PC-9 (cell line): ENCODE results near the gene GALR2. TPM values are rescaled to one million over a fixed set of nuclear protein-coding genes. Genes with fewer than 3 reads are reported as not detected.
A peak's percentile ranks its signal among the peaks of the same experiment; 100 is the strongest.
"Not testable (repeated sequence)": the region's sequence is repeated elsewhere in the genome, so short reads cannot be mapped to it uniquely, and the experiment has no call there.

Source experiments
- BruUV-seq: library from RNA; stranded (reverse); fragments of 400-500 nt; replicated peaks from 2 replicates; lab custom pipeline; 2021; lab: Mats Ljungman, UMichigan
- CTCF ChIA-PET: fragments of 300-600 bp; sonication (Branson Sonifier 250); formaldehyde crosslinking; loops from one replicate; lab custom pipeline; 2022; ENCODE audit warnings: antibody characterized with exemption; lab: Charles Lee
- POLR2A ChIA-PET: fragments of 300-600 bp; sonication (Branson Sonifier 250); formaldehyde crosslinking; loops from one replicate; lab custom pipeline; 2022; ENCODE audit warnings: antibody characterized with exemption; ENCODE audit not compliant: unreplicated experiment; lab: Charles Lee
- DNase-seq, 2 experiments: peaks; one replicate each; pipeline versions ENCODE4 v3.0.0 to v3.0.0-alpha.2; 2015 to 2022; ENCODE audit warnings: mixed read lengths in 1 of 2
- H2AFZ ChIP-seq: fragments of 200-600 bp; sonication (generic); 2 replicates; pipeline ENCODE4 v1.8.1; 2017; ENCODE audit warnings: antibody characterized with exemption
- H3F3A ChIP-seq: fragments of 200-600 bp; sonication (generic); 2 replicates; pipeline ENCODE4 v1.8.1; 2017; ENCODE audit warnings: antibody characterized with exemption, mild to moderate bottlenecking, low read depth; ENCODE audit not compliant: insufficient read depth
- H3K27ac ChIP-seq: fragments of 200-600 bp; sonication (generic); 2 replicates; pipeline ENCODE4 v1.6.1; 2016; ENCODE audit warnings: mixed run types
- H3K27me3 ChIP-seq: fragments of 200-600 bp; sonication (generic); 2 replicates; pipeline ENCODE4 v1.6.1; 2016; ENCODE audit warnings: low read depth, mixed run types; ENCODE audit not compliant: insufficient read depth
- H3K36me3 ChIP-seq: fragments of 200-600 bp; sonication (generic); 2 replicates; pipeline ENCODE4 v1.6.1; 2016; ENCODE audit warnings: low read depth, mixed run types
- H3K4me1 ChIP-seq: fragments of 200-600 bp; sonication (generic); replicated peaks from 2 replicates; pipeline ENCODE4 v1.6.1; 2016; ENCODE audit warnings: mixed run types; ENCODE audit not compliant: insufficient read depth
- H3K4me2 ChIP-seq: fragments of 200-600 bp; sonication (generic); 2 replicates; pipeline ENCODE4 v1.6.1; 2017; ENCODE audit warnings: mixed run types
- H3K4me3 ChIP-seq: fragments of 200-600 bp; sonication (generic); 2 replicates; pipeline ENCODE4 v1.6.1; 2016; ENCODE audit warnings: mixed run types
- H3K79me2 ChIP-seq: fragments of 200-600 bp; sonication (generic); 2 replicates; pipeline ENCODE4 v1.6.1; 2017; ENCODE audit warnings: low read depth, mixed run types
- H3K9me2 ChIP-seq: fragments of 200-600 bp; sonication (generic); 2 replicates; pipeline ENCODE4 v1.8.1; 2017; ENCODE audit warnings: mild to moderate bottlenecking; ENCODE audit not compliant: insufficient read depth
- H3K9me3 ChIP-seq: fragments of 200-600 bp; sonication (generic); 2 replicates; pipeline ENCODE4 v1.8.1; 2016; ENCODE audit warnings: low read depth; ENCODE audit not compliant: insufficient read depth
- H4K20me1 ChIP-seq: fragments of 200-600 bp; sonication (generic); 2 replicates; pipeline ENCODE4 v1.8.1; 2017; ENCODE audit not compliant: insufficient read depth
- CTCF ChIP-seq: fragments of 200-600 bp; sonication (generic); conservative IDR thresholded peaks from 2 replicates; pipeline ENCODE4 v1.6.1; 2017; ENCODE audit warnings: mixed run types, antibody characterized with exemption, mild to moderate bottlenecking, moderate library complexity
- EZH2 ChIP-seq: fragments of 200-600 bp; sonication (generic); IDR thresholded peaks from 2 replicates; pipeline ENCODE4 v1.8.0; 2017; ENCODE audit warnings: antibody characterized with exemption, low read depth
- intact Hi-C: fragments of 100-400 bp; cut with micrococcal nuclease; formaldehyde crosslinking; loops from one replicate; pipeline ENCODE4 v1.10.0; 2022; ENCODE audit not compliant: unreplicated experiment
- total RNA-seq: library from RNA; stranded (reverse); gene quantifications from 2 replicates; pipeline ENCODE4 v1.2.3, GENCODE V29; 2021

The GALR2 gene
- total RNA-seq, 1 experiment from 2014 or later = 3.0 TPM

- TF ChIP-seq EZH2 (no peak), CTCF (no peak)
- DNase-seq = peak; percentile 56 to 79
- H3K9me2 ChIP-seq = no peaks in the 10 kb centered on the region
- peak overlapping the region; percentile 60 for H3K4me2 ChIP-seq
- ChIA-PET POLR2A (interaction anchor here (0.6 to 0.8 kb wide), 2 partner anchors 17 to 26 kb away, joined by 4 to 5 read pairs; partner anchors contain the start of gene EVPL), CTCF (interaction anchor here (0.5 to 1.3 kb wide), 5 partner anchors 39 to 270 kb away, joined by 3 to 16 read pairs (median 12); partner anchors contain the start of gene EXOC7)
- peaks cover 4% of the 10 kb centered on the region; the same call in 1 of the 2 replicates for H3K9me3 ChIP-seq
- no peaks in the 10 kb centered on the region for H3K27me3 ChIP-seq
- peaks cover 60% of the 10 kb centered on the region for H3K4me1 ChIP-seq
- H3F3A ChIP-seq = peaks cover 55% of the 10 kb centered on the region
- peaks cover 27% of the 10 kb centered on the region for H3K79me2 ChIP-seq
- peaks cover 21% of the 10 kb centered on the region for H3K36me3 ChIP-seq
- H2AFZ ChIP-seq = no peak overlapping the region
- intact Hi-C loops = loop anchor here (1.0 kb wide), 3 partner anchors 26 to 148 kb away; partner anchors contain the start of gene EVPL
- peak overlapping the region; percentile 22; the same call in 1 of the 2 replicates for H3K4me3 ChIP-seq
- H4K20me1 ChIP-seq = no peaks in the 10 kb centered on the region
- BruUV-seq = TSS peak; percentile 55
- peak overlapping the region; percentile 94 for H3K27ac ChIP-seq
Measured at GRCh38 chr17:76053246-76054111, 21.1 kb upstream of the GALR2 start.

GRCh38 chr17:76054112-76054476, 20.5 kb upstream of the GALR2 start:
- peak; percentile 46 to 87 for DNase-seq
- Histone ChIP-seq H3K79me2 (peaks cover 27% of the 10 kb centered on the region), H4K20me1 (no peaks in the 10 kb centered on the region), H3K27ac (peak overlapping the region; percentile 94), H3K36me3 (peaks cover 15% of the 10 kb centered on the region), H2AFZ (no peak overlapping the region), H3K4me1 (peaks cover 60% of the 10 kb centered on the region), H3K27me3 (no peaks in the 10 kb centered on the region), H3K9me3 (peaks cover 4% of the 10 kb centered on the region; the same call in 1 of the 2 replicates), H3K9me2 (no peaks in the 10 kb centered on the region), H3K4me2 (peak overlapping the region; percentile 60), H3K4me3 (peak overlapping the region; percentile 22; the same call in 1 of the 2 replicates), H3F3A (peaks cover 55% of the 10 kb centered on the region)
- POLR2A ChIA-PET = interaction anchor here (0.6 kb wide), 2 partner anchors 49 to 56 kb away, joined by 3 to 5 read pairs; partner anchors contain the start of gene EXOC7
- TF ChIP-seq CTCF (no peak), EZH2 (no peak)
- intact Hi-C loops = loop anchor here (1.0 kb wide), 2 partner anchors 40 to 149 kb away; no protein-coding TSS in a partner anchor
- BruUV-seq = no TSS peak
- CTCF ChIA-PET = interaction anchor here (1.0 to 1.3 kb wide), 2 partner anchors 40 to 49 kb away, joined by 12 to 16 read pairs; partner anchors contain the start of gene EXOC7

- DNase-seq = peak in 1 of 2 experiments; percentile 57
- H3K27me3 ChIP-seq = no peaks in the 10 kb centered on the region
- no peak for TF ChIP-seq CTCF
- TF ChIP-seq EZH2 = no peak
- intact Hi-C loops = no loop called here
- POLR2A ChIA-PET = no interaction called here
- H3K27ac ChIP-seq = no peak overlapping the region
- H4K20me1 ChIP-seq = no peaks in the 10 kb centered on the region
- H3K36me3 ChIP-seq = peaks cover 7% of the 10 kb centered on the region; the same call in 1 of the 2 replicates
- H3K9me2 ChIP-seq = no peaks in the 10 kb centered on the region
- peaks cover 34% of the 10 kb centered on the region for H3K4me1 ChIP-seq
- H2AFZ ChIP-seq = no peak overlapping the region
- peaks cover 4% of the 10 kb centered on the region; the same call in 1 of the 2 replicates for H3K9me3 ChIP-seq
- BruUV-seq = no TSS peak
- H3K4me3 ChIP-seq = no peak overlapping the region
- peaks cover 15% of the 10 kb centered on the region for H3K79me2 ChIP-seq
- H3K4me2 ChIP-seq = no peak overlapping the region
- H3F3A ChIP-seq = peaks cover 32% of the 10 kb centered on the region
- CTCF ChIA-PET = interaction anchor here (0.5 to 0.6 kb wide), 2 partner anchors 42 to 100 kb away, joined by 3 to 4 read pairs; no protein-coding TSS in a partner anchor
Measured at GRCh38 chr17:76056882-76057281, 17.7 kb upstream of the GALR2 start.

GRCh38 chr17:76058264-76058663, 16.3 kb upstream of the GALR2 start:
- H3K4me2 ChIP-seq, H2AFZ ChIP-seq, BruUV-seq, H3K9me3 ChIP-seq, H3K4me3 ChIP-seq, H4K20me1 ChIP-seq, DNase-seq, H3K79me2 ChIP-seq, H3K36me3 ChIP-seq, H3K27me3 ChIP-seq, H3K27ac ChIP-seq, H3K9me2 ChIP-seq, intact Hi-C loops, CTCF ChIA-PET: not testable (repeated sequence)
- H3K4me1 ChIP-seq = peaks cover 22% of the 10 kb centered on the region
- peaks cover 22% of the 10 kb centered on the region for H3F3A ChIP-seq
- POLR2A ChIA-PET = interaction anchor here (0.7 kb wide), 2 partner anchors 12 to 48 kb away, joined by 3 to 5 read pairs; no protein-coding TSS in a partner anchor
